SK-N-SH (cell line): Measurements from ENCODE around the gene ATP11A. TPM values are rescaled to one million over a fixed set of nuclear protein-coding genes. Genes with fewer than 3 reads are reported as not detected.

Experiments used
- CTCF ChIA-PET: fragments of 300-600, 350-600 bp; formaldehyde crosslinking; extraction: SDS; loops from one replicate; lab custom pipeline; 2021; lab: Yijun Ruan, JAX
- POLR2A ChIA-PET: fragments of 350-600 bp; sonication (Branson Sonifier 250); formaldehyde crosslinking; extraction: SDS; loops from one replicate; lab custom pipeline; 2020; ENCODE audit warnings: antibody characterized with exemption, inconsistent platforms; lab: Yijun Ruan, JAX
- DNase-seq: peaks from one replicate; pipeline ENCODE4 v3.0.0; 2012
- H2AFZ ChIP-seq: fragments of 200-600 bp; sonication (generic); 2 replicates; pipeline ENCODE4 v1.8.1; 2016; ENCODE audit warnings: antibody characterized with exemption, mild to moderate bottlenecking, low read depth
- H3F3A ChIP-seq: fragments of 200-600 bp; sonication (generic); replicated peaks from 2 replicates; pipeline ENCODE3; 2016; ENCODE audit warnings: antibody characterized with exemption, mild to moderate bottlenecking; ENCODE audit not compliant: insufficient read depth
- H3K27ac ChIP-seq, 2 experiments: fragments of 200-500 bp in 1 of 2; fragments of 200-600 bp in 1 of 2; sonication (Bioruptor generic) in 1 of 2; sonication (generic), shearing (Covaris generic) in 1 of 2; 2 replicates each; pipeline versions ENCODE4 v1.5.1 to v1.6.1; 2014 to 2016; ENCODE audit warnings: low read depth in 2 of 2, inconsistent platforms in 1 of 2, low read length in 1 of 2, mild to moderate bottlenecking in 1 of 2, mixed read lengths in 1 of 2
- H3K27me3 ChIP-seq: fragments of 200-600 bp; sonication (generic), shearing (Covaris generic); 2 replicates; pipeline ENCODE4 v1.6.1; 2016; ENCODE audit warnings: mixed run types; ENCODE audit not compliant: insufficient read depth
- H3K36me3 ChIP-seq, 2 experiments: fragments of 200-500 bp in 1 of 2; fragments of 200-600 bp in 1 of 2; sonication (Bioruptor generic) in 1 of 2; sonication (generic) in 1 of 2; replicated peaks in 1 of 2; 2 replicates each; pipeline versions ENCODE3 to v1.5.1; 2014 to 2016; ENCODE audit warnings: low read length in 1 of 2, mild to moderate bottlenecking in 1 of 2; ENCODE audit not compliant: insufficient read depth in 2 of 2, control insufficient read depth in 1 of 2
- H3K4me1 ChIP-seq, 2 experiments: fragments of 200-500 bp in 1 of 2; fragments of 200-600 bp in 1 of 2; sonication (Bioruptor generic) in 1 of 2; sonication (generic), shearing (Covaris generic) in 1 of 2; 2 replicates each; pipeline versions ENCODE4 v1.5.1 to v1.6.1; 2014 to 2016; ENCODE audit warnings: low read depth in 1 of 2, low read length in 1 of 2, mixed run types in 1 of 2; ENCODE audit not compliant: insufficient read depth in 2 of 2, control insufficient read depth in 1 of 2
- H3K4me2 ChIP-seq: fragments of 200-600 bp; sonication (generic), shearing (Covaris generic); 2 replicates; pipeline ENCODE4 v1.6.1; 2017; ENCODE audit warnings: mixed run types
- H3K4me3 ChIP-seq, 2 experiments: fragments of 200-500 bp in 1 of 2; fragments of 200-600 bp in 1 of 2; sonication (Bioruptor generic) in 1 of 2; sonication (generic), shearing (Covaris generic) in 1 of 2; 2 replicates each; pipeline versions ENCODE4 v1.5.1 to v1.8.1; 2014 to 2016; ENCODE audit warnings: low read depth in 2 of 2, inconsistent platforms in 1 of 2, low read length in 1 of 2, mild to moderate bottlenecking in 1 of 2, mixed read lengths in 1 of 2, moderate library complexity in 1 of 2
- H3K79me2 ChIP-seq: fragments of 200-600 bp; sonication (generic); 2 replicates; pipeline ENCODE4 v1.8.1; 2017; ENCODE audit warnings: mild to moderate bottlenecking; ENCODE audit not compliant: insufficient read depth
- H3K9ac ChIP-seq: fragments of 200-600 bp; sonication (generic); 2 replicates; pipeline ENCODE4 v1.6.1; 2017; ENCODE audit warnings: mixed run types
- H3K9me2 ChIP-seq: fragments of 200-600 bp; sonication (generic); 2 replicates; pipeline ENCODE4 v1.6.1; 2017; ENCODE audit warnings: mixed run types
- H3K9me3 ChIP-seq: fragments of 200-600 bp; sonication (generic); 2 replicates; pipeline ENCODE4 v1.6.1; 2017; ENCODE audit warnings: mixed run types, mild to moderate bottlenecking, moderate library complexity
- H4K20me1 ChIP-seq: fragments of 200-600 bp; sonication (generic); 2 replicates; pipeline ENCODE4 v1.6.1; 2017; ENCODE audit warnings: mild to moderate bottlenecking, mixed run types; ENCODE audit not compliant: insufficient read depth
- EZH2phosphoT487 ChIP-seq: fragments of 200-600 bp; sonication (generic); IDR thresholded peaks from 2 replicates; pipeline ENCODE4 v1.6.1; 2017; ENCODE audit warnings: low read depth, mixed run types, mild to moderate bottlenecking, antibody characterized with exemption, moderate library complexity, borderline replicate concordance
- GABPA ChIP-seq: IDR thresholded peaks from 2 replicates; pipeline ENCODE4 v1.4.0; 2012; ENCODE audit warnings: low read depth, mild to moderate bottlenecking
- MEF2A ChIP-seq: IDR thresholded peaks from 2 replicates; pipeline ENCODE4 v1.4.0; 2012; ENCODE audit warnings: low read depth, borderline replicate concordance
- MXI1 ChIP-seq: IDR thresholded peaks from 2 replicates; pipeline ENCODE4 v1.6.1; 2012; ENCODE audit warnings: mild to moderate bottlenecking, low read depth, low read length, improper control_type of control experiment
- NRF1 ChIP-seq: IDR thresholded peaks from 2 replicates; pipeline ENCODE4 v1.6.1; 2012; ENCODE audit warnings: low read depth, mild to moderate bottlenecking, low read length
- POLR2AphosphoS5 ChIP-seq: IDR thresholded peaks from 2 replicates; pipeline ENCODE4 v1.6.1; 2012; ENCODE audit warnings: low read depth, low read length
- RAD21 ChIP-seq: IDR thresholded peaks from 2 replicates; pipeline ENCODE4 v1.6.1; 2012; ENCODE audit warnings: mild to moderate bottlenecking, low read length
- SMC3 ChIP-seq: IDR thresholded peaks from 2 replicates; pipeline ENCODE4 v1.6.1; 2012; ENCODE audit warnings: low read depth, low read length, improper control_type of control experiment
- TAF1 ChIP-seq: IDR thresholded peaks from 2 replicates; pipeline ENCODE4 v1.6.1; 2012; ENCODE audit warnings: low read depth, mild to moderate bottlenecking, low read length, moderate library complexity, borderline replicate concordance
- YY1 ChIP-seq: IDR thresholded peaks from 2 replicates; pipeline ENCODE4 v1.4.0; 2012; ENCODE audit warnings: low read depth, mild to moderate bottlenecking
- WGBS: methylation state at CpG from one replicate; pipeline ENCODE4 v1.1.6; 2017; ENCODE audit warnings: low lambda C conversion rate; 5-methylcytosine and 5-hydroxymethylcytosine counted together
- polyA plus RNA-seq, 3 experiments: library from polyadenylated mRNA; depleted of rRNA; stranded (reverse); fragments of >200 nt; gene quantifications; 2 replicates each; pipeline ENCODE4 v1.2.3, GENCODE V29; 2012

ATP11A gene
- polyA plus RNA-seq (2012; rRNA removed): 2.9 and 4.1 TPM in 2 replicates
- polyA plus RNA-seq (2012; cell fraction: cytosol; rRNA removed): 3.0 and 3.8 TPM in 2 replicates
- 11.6 and 12.7 TPM in 2 replicates for polyA plus RNA-seq (2012; cell fraction: nucleus; rRNA removed)

GRCh38 chr13:112689303-112690245 is at the start of gene ATP11A:
Gene ATP11A (plus strand): TSS chr13:112690038. CDS start chr13:112690417, 379 bp downstream.
- no peaks in the 10 kb centered on the region for H3K9me2 ChIP-seq
- H3K27ac ChIP-seq: peak within 1 kb of the TSS in 1 of 2 experiments; percentile 53; a peak in 2 of 4 replicates
- H2AFZ ChIP-seq: peak within 1 kb of the TSS; percentile 100
- ChIA-PET CTCF (interaction anchor here (0.6 to 1.0 kb wide), 4 partner anchors 9 to 49 kb away, joined by 3 to 4 read pairs (median 3); no protein-coding TSS in a partner anchor), POLR2A (no interaction called here)
- peaks cover 18% of the 10 kb centered on the region; the same call in 1 of the 2 replicates for H3K79me2 ChIP-seq
- no peaks in the 10 kb centered on the region for H3K27me3 ChIP-seq
- WGBS: 29% methylated on average over 20 of the region's 95 CpGs
- peak within 1 kb of the TSS; percentile 71 for H3K9ac ChIP-seq
- H3F3A ChIP-seq: no peaks in the 10 kb centered on the region
- DNase-seq: peak; percentile 98
- peak within 1 kb of the TSS; percentile 83 to 92 for H3K4me3 ChIP-seq
- peaks cover 0 to 34% of the 10 kb centered on the region in 2 experiments; a peak in 3 of 4 replicates for H3K4me1 ChIP-seq
- peak within 1 kb of the TSS; percentile 96 for H3K4me2 ChIP-seq
- H3K9me3 ChIP-seq: no peaks in the 10 kb centered on the region
- H3K36me3 ChIP-seq: no peaks in the 10 kb centered on the region
- TF ChIP-seq MEF2A: 0 out of 2 replicates have a peak, but pooled peaks have one; percentile 9
- TF ChIP-seq TAF1: 0 out of 2 replicates have a peak, but pooled peaks have one; percentile 41
- TF ChIP-seq NRF1: peak; percentile 67
- TF ChIP-seq SMC3: no peak
- no peak for TF ChIP-seq MXI1
- peak; percentile 16; the same call in 1 of the 2 replicates for TF ChIP-seq RAD21
- no peak for TF ChIP-seq GABPA
- TF ChIP-seq POLR2AphosphoS5: peak; percentile 35; the same call in 1 of the 2 replicates
- H4K20me1 ChIP-seq: no peaks in the 10 kb centered on the region

DNA sequence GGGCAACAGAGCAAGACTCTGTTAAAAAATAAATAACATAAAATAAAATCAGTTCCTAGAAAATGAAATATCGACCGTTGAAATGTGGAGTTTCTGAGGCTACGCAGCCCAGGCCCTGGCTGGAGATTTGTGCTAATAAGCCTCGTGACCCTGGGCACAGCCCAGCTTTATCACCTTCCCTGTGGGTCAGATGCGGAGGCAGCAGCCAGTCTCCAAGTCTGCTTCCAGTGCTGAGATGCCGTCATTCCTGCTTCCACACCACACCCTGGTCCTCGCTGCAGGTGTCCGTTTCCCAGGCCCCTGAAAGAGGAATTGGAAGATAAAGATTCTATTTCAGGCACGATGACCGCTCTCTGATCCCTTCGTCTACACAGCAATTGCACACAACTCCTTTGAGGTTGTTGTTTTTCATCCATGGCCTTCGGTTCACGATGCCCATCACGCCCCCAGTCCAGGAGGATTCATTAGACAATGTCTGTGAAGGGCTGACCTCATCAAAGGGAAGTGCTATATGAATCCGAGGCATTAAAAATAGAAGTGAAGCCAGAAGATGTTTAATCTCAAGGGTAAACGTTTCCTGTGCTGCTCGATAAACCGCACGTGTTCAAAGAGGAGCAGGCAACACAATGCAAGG is 48.3 kb upstream of the ATP11A start:
- Histone ChIP-seq H3K4me1 (peaks cover 0 to 5% of the 10 kb centered on the region in 2 experiments; a peak in 1 of 4 replicates), H3K36me3 (no peaks in the 10 kb centered on the region), H3K27me3 (peaks cover 18% of the 10 kb centered on the region; the same call in 1 of the 2 replicates), H3F3A (no peaks in the 10 kb centered on the region), H4K20me1 (no peaks in the 10 kb centered on the region), H3K4me2 (no peak overlapping the region), H3K9me2 (no peaks in the 10 kb centered on the region), H3K4me3 (no peak overlapping the region), H3K79me2 (no peaks in the 10 kb centered on the region), H3K9ac (no peak overlapping the region), H3K9me3 (no peaks in the 10 kb centered on the region), H3K27ac (no peak overlapping the region), H2AFZ (no peak overlapping the region)
- 82% methylated on average over 19 of the region's 19 CpGs for WGBS
- no peak for TF ChIP-seq YY1
- no peak for TF ChIP-seq NRF1
- no peak for TF ChIP-seq EZH2phosphoT487
- TF ChIP-seq TAF1: no peak
- POLR2A ChIA-PET: no interaction called here
- CTCF ChIA-PET: interaction anchor here (0.7 to 4.4 kb wide), 9 partner anchors 9 to 233 kb away, joined by 3 to 29 read pairs (median 3); no protein-coding TSS in a partner anchor
- DNase-seq: no peak
